Embryonic facial prominence (tissue), 1 donor: ENCODE data around the gene IL16.
A peak's percentile ranks its signal among the peaks of the same experiment; 100 is the strongest.
"Not testable (repeated sequence)": the region's sequence is repeated elsewhere in the genome, so short reads cannot be mapped to it uniquely, and the experiment has no call there.

ENCODE experiments used
- DNase-seq: peaks from one replicate; pipeline ENCODE4 v3.0.0-alpha.2; 2016; ENCODE audit errors: extremely low spot score

The IL16 gene

GRCh38 chr15:81196576-81197254 is at the start of gene IL16:
Gene IL16, plus strand, starts transcription at chr15:81196879. Its CDS starts 28,521 bp downstream, at chr15:81225400.
- DNase-seq, result no peak

- DNase-seq, result no peak
Measured at GRCh38 chr15:81151389-81151788, 45.3 kb upstream of the IL16 start.

DNA sequence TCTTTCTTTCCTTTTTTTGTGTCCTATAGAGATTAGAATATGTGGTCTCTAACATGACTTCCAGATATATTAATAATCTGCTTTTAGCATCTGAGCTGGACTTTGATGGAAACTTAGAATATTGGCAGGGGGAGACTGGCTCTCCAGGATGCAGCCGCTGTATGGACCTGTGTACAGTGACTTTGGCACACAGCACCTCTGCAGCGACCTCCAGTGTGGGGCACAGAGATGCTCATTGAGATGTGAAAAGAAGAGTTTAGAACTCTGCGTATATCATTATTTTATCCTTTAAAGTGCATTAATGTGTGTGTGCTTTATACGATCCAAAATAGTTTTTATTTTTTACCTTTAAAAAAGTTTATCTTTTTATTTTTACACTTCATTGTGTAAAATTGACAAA is 44.3 kb upstream of the IL16 start:
- no peak for DNase-seq

DNA sequence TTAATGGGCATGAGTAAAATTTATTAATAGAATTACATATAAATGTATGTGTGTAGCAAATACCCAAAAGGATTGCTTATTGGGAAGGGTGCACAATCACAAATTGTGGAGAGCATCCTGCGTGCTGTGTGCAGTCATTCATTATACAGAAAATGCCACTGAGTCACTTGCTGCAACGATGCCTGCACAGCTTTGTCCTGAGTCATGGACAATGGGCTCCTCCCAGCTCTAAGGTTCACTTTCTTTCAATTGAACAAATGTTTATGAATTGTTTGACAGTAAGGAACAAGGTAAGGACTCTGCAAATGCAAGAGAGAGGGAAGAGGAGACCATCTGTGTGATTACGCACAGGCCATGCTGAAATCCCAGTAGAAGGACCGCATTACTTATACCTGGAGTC is 43.9 kb upstream of the IL16 start:
- DNase-seq, result no peak

DNA sequence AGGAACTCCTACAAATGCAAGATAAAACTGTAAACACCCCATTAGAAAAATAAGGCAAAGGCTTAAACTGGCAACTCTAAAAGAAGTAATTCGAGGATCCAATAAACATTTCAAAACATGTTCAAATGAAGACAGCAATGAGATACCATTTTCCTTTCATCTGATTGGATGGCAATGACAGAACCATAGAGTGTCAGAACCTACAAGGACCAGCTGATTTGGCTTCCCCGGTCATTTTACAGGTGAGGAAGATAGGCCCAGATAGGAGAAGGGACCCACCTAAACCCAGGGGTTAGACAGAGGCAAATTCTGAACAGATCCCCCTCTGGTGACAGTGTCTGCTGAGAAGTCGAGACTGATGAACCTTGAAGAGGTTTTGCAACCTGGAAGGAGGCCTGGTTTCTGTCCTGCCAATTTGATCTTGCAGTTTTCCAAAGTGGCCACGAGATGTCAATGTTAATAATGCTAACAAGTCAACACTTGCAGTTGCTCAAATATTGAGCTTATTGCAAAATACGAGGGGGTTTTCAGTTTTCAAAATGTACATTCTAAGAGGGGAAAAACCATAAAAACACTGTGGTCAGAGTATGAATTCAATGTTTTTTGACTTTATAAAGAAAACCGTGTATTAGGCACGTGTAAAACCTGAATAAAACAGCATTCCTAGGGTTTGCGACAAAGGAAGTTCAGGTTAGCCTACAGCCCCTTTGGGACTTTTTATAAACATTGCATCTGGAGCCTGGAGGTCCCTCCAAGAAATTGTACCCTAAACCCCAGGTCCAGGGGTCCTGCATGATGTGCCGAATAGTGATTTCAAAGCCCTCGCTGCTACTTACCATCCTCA is 41.1 kb upstream of the IL16 start:
- no peak for DNase-seq

DNA sequence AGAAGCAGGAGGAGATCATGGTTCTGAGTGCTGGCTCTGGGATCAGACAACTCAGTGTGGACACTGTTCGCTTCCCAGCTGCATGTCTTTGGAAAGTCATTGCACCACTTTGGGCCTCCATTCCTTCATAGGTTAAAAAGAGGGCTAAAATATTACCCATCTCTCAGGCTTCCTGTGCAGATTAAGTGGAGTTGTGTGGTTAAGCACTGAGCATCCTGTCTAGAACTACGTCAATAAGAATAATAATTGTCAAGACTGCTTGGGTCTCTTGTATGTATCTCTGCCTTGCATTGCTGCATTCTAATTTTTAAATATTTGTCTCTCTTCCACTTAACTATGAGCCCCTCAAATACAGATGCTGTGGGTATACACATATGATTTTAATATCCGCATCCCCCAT is 40.4 kb upstream of the IL16 start:
- no peak for DNase-seq

- no peak for DNase-seq
Measured at GRCh38 chr15:81157195-81157938, 39.3 kb upstream of the IL16 start.

GRCh38 chr15:81157939-81158223 is 38.8 kb upstream of the IL16 start:
- DNase-seq, result no peak

GRCh38 chr15:81158561-81158960 is 38.1 kb upstream of the IL16 start:
- not testable (repeated sequence) for DNase-seq

GRCh38 chr15:81160312-81161159 is 36.1 kb upstream of the IL16 start:
- peak; percentile 59 for DNase-seq

- DNase-seq, result no peak
Measured at GRCh38 chr15:81161160-81161673, 35.5 kb upstream of the IL16 start.

- DNase-seq, result no peak
Measured at GRCh38 chr15:81161851-81162250, 34.8 kb upstream of the IL16 start.

GRCh38 chr15:81163961-81164800 is 32.5 kb upstream of the IL16 start:
- DNase-seq, result no peak

GRCh38 chr15:81165535-81165934 is 31.1 kb upstream of the IL16 start:
- DNase-seq, result no peak

DNA sequence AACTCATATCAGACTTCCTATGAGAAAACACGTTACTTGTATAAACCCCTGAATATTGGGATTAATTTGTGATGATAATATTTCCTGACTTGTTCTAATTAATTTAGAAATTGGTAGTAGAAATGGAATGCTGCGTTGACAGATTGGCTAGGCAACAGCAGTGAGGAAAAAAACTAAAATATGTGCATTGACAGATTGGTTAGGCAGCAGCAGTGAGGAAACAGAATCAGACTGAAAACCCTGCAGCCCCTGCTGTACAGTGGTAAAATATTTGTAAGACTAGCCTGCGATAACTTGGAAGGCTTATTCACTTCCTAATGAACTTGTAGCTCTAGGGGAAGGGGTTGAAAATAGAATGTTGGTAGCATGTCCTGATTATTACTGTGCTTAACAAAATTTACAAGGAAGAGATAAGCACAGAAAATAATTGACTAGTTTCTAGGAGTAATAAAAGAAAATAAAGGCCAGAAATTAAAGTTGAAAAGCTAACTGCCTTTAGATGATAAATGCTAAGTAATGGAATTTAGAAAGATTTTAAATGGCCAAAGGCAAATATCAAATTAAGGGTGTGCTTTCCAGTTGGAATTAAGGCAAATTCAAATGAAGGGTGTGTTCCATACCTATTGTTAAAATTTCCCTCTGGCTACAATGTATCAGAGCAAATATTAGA is 29.9 kb upstream of the IL16 start:
- no peak for DNase-seq

DNA sequence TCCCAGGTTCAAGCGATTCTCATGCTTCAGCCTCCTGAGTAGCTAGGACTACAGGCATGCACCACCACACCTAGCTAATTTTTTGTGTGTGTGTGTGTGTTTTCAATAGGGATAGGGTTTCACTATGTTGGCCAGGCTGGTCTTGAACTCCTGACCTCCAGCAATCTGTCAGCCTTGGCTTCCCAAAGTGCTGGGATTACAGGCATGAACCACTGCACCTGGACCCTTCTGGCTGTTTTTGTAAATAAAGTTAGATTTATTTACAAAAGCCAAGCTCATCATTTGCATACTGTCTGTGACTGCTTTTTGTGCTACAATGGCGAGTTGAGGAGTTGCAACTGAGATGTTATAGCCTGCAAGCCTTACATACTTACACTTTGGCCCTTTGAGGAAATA is 28.6 kb upstream of the IL16 start:
- no peak for DNase-seq

- no peak for DNase-seq
Measured at GRCh38 chr15:81168644-81169043, 28.0 kb upstream of the IL16 start.

- no peak for DNase-seq
Measured at GRCh38 chr15:81170511-81170910, 26.2 kb upstream of the IL16 start.

GRCh38 chr15:81171286-81171685 is 25.4 kb upstream of the IL16 start:
- DNase-seq, result no peak

DNA sequence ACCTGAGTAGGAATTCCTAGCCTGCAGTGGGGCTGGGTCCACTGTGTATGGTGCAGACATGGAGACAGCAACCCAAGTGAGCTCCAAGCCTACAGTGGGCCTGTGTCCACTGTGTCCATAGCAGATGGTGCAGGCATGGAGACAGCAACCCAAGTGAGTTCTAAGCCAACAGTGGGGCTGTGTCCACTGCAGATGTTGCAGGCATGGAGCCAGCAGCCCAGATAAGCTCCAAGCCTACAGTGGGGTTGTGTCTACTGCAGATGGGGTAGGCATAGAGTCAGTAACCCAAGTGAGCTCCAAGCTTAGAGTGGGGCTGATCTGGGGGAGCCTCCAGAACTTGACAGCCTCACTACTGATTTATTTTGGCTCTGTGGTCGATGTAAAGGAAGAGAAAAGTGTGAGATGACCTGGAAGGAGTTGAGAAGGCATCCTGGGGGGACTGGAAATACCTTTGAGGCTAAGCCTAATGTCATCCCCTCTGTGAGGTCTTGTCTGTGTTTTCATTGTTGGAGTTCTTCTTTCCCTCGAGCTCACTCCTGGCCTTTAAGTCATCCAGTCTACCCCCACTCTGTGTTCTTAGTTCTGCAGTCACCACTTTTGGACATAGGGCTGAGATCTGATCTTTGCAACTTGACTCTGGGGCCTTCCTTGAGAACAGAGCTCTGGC is 22.4 kb upstream of the IL16 start:
- no peak for DNase-seq
